SK-N-SH treated with all-trans-retinoic acid at 6 μM for 48 hours (cell line): ENCODE measurements around the gene BAZ1A.

ENCODE experiments used
- ATAC-seq: fragments of 200-7000 bp; cut with Tn5 transposase; 3 replicates; pipeline ENCODE4 v1.9.1; 2020; ENCODE audit warnings: mild to moderate bottlenecking, moderate library complexity
- ARNTL ChIP-seq: fragments of 450-650 bp; formaldehyde crosslinking; IDR thresholded peaks from 2 replicates; pipeline ENCODE4 v1.5.0; 2020; ENCODE audit warnings: low read depth, mild to moderate bottlenecking, moderate library complexity, borderline replicate concordance
- BACH2 ChIP-seq: fragments of 250-450 bp; sonication (Bioruptor Pico); IDR thresholded peaks from 2 replicates; pipeline ENCODE4 v1.9.0; 2021; ENCODE audit warnings: mild to moderate bottlenecking, borderline replicate concordance
- CREB5 ChIP-seq: fragments of 250-450 bp; sonication (Bioruptor Pico); IDR thresholded peaks from 2 replicates; pipeline ENCODE4 v1.5.1; 2020; ENCODE audit warnings: low read depth, mild to moderate bottlenecking, moderate library complexity
- CSDC2 ChIP-seq: fragments of 250-450 bp; sonication (Bioruptor Pico); IDR thresholded peaks from 2 replicates; pipeline ENCODE4 v1.5.0; 2020; ENCODE audit warnings: mild to moderate bottlenecking, moderate library complexity
- CSRNP3 ChIP-seq: fragments of 250-450 bp; sonication (Bioruptor Pico); IDR thresholded peaks from 2 replicates; pipeline ENCODE4 v1.5.1; 2021; ENCODE audit warnings: mild to moderate bottlenecking, moderate library complexity
- ESRRG ChIP-seq: fragments of 250-450 bp; sonication (Bioruptor Pico); IDR thresholded peaks from 2 replicates; pipeline ENCODE4 v1.6.1; 2021; ENCODE audit warnings: mild to moderate bottlenecking
- GLIS3 ChIP-seq: fragments of 250-450 bp; sonication (Bioruptor Pico); IDR thresholded peaks from 2 replicates; pipeline ENCODE4 v1.5.0; 2020; ENCODE audit warnings: mild to moderate bottlenecking, moderate library complexity
- OSR1 ChIP-seq: fragments of 250-450 bp; sonication (Bioruptor Pico); IDR thresholded peaks from 2 replicates; pipeline ENCODE4 v1.8.0; 2022; ENCODE audit warnings: moderate library complexity, mild to moderate bottlenecking, inconsistent platforms
- PATZ1 ChIP-seq: fragments of 250-450 bp; sonication (Bioruptor Pico); IDR thresholded peaks from 2 replicates; pipeline ENCODE4 v1.8.0; 2020; ENCODE audit warnings: mild to moderate bottlenecking, moderate library complexity, borderline replicate concordance
- POU6F1 ChIP-seq: fragments of 250-450 bp; sonication (Bioruptor Pico); IDR thresholded peaks from 2 replicates; pipeline ENCODE4 v1.8.0; 2021; ENCODE audit warnings: low read depth, mild to moderate bottlenecking, moderate library complexity, borderline replicate concordance
- RARB ChIP-seq: fragments of 250-450 bp; sonication (Bioruptor Pico); IDR thresholded peaks from 2 replicates; pipeline ENCODE4 v1.8.0; 2021; ENCODE audit warnings: mild to moderate bottlenecking, moderate library complexity
- TCF4 ChIP-seq: fragments of 250-450 bp; sonication (Bioruptor Pico); IDR thresholded peaks from 2 replicates; pipeline ENCODE4 v1.8.0; 2021; ENCODE audit warnings: mild to moderate bottlenecking, moderate library complexity, borderline replicate concordance
- TOX ChIP-seq: fragments of 250-450 bp; sonication (Bioruptor Pico); IDR thresholded peaks from 2 replicates; pipeline ENCODE4 v1.8.0; 2021; ENCODE audit warnings: mild to moderate bottlenecking, moderate library complexity, borderline replicate concordance
- TSHZ2 ChIP-seq: fragments of 250-450 bp; sonication (Bioruptor Pico); IDR thresholded peaks from 2 replicates; pipeline ENCODE4 v1.5.0; 2020; ENCODE audit warnings: mild to moderate bottlenecking, moderate library complexity
- ZC3H10 ChIP-seq: fragments of 250-450 bp; sonication (Bioruptor Pico); IDR thresholded peaks from 2 replicates; pipeline ENCODE4 v1.5.1; 2021; ENCODE audit warnings: mild to moderate bottlenecking, moderate library complexity
- ZFP30 ChIP-seq: fragments of 450-650 bp; formaldehyde crosslinking; IDR thresholded peaks from 2 replicates; pipeline ENCODE4 v1.5.0; 2022; ENCODE audit warnings: mild to moderate bottlenecking, moderate library complexity
- ZNF565 ChIP-seq: fragments of 450-650 bp; formaldehyde crosslinking; conservative IDR thresholded peaks from 2 replicates; pipeline ENCODE4 v1.5.0; 2020; ENCODE audit warnings: low read depth, mild to moderate bottlenecking, moderate library complexity

The BAZ1A gene

GRCh38 chr14:34785223-34786006 lies 89.7 kb downstream of the BAZ1A start:
- ATAC-seq, result no peak
- TF ChIP-seq ZC3H10 (CRISPR knock-in tag) (no peak), PATZ1 (CRISPR knock-in tag) (no peak), ESRRG (CRISPR knock-in tag) (no peak), TSHZ2 (no peak), ZFP30 (CRISPR knock-in tag) (no peak), CSRNP3 (CRISPR knock-in tag) (no peak), TCF4 (CRISPR knock-in tag) (no peak), ZNF565 (no peak), CSDC2 (no peak), POU6F1 (no peak), OSR1 (CRISPR knock-in tag) (no peak), GLIS3 (CRISPR knock-in tag) (no peak)

GRCh38 chr14:34782031-34782430 lies 93.1 kb downstream of the BAZ1A start:
- ATAC-seq, result no peak
- TF ChIP-seq ESRRG (CRISPR knock-in tag), result no peak
- TF ChIP-seq PATZ1 (CRISPR knock-in tag), result no peak
- TF ChIP-seq CSRNP3 (CRISPR knock-in tag), result no peak
- TF ChIP-seq TOX, result no peak
- no peak for TF ChIP-seq POU6F1
- TF ChIP-seq RARB (CRISPR knock-in tag), result no peak
- no peak for TF ChIP-seq TSHZ2
- TF ChIP-seq ARNTL (CRISPR knock-in tag), result no peak
- TF ChIP-seq ZNF565, result no peak
- TF ChIP-seq BACH2, result no peak
- no peak for TF ChIP-seq CREB5
- TF ChIP-seq CSDC2, result no peak
- no peak for TF ChIP-seq OSR1 (CRISPR knock-in tag)
